ENCODE results near the gene HES7.
A peak's percentile ranks its signal among the peaks of the same experiment; 100 is the strongest.

- TF ChIP-seq POLR2A (IDR thresholded peaks at IDR 0.05) = no peak
- peak in 2 of 7 experiments; percentile 22 to 32 for TF ChIP-seq CTCF (IDR thresholded peaks at IDR 0.05)
Measured at GRCh38 chr17:8120520-8121406, 3.1 kb downstream of the HES7 start.

Measured in stomach (tissue), 4 donors.